A549 (cell line): ENCODE results near the gene CELF4. TPM values are rescaled to one million over a fixed set of nuclear protein-coding genes. Genes with fewer than 3 reads are reported as not detected.

Experiments used
- ATAC-seq, 2 experiments: fragments of 200-7000 bp in 1 of 2; fragments of >200 bp in 1 of 2; cut with Nextera tagmentation in 1 of 2; cut with Tn5 transposase in 1 of 2; 3 replicates each; pipeline versions ENCODE4 v1.8.0 to v1.9.1; 2018 to 2020; ENCODE audit warnings: mild to moderate bottlenecking in 1 of 2, moderate library complexity in 1 of 2
- CTCF ChIA-PET: fragments of 300-600 bp; sonication (Branson Sonifier 250); formaldehyde crosslinking; extraction: SDS; loops from one replicate; lab custom pipeline; 2021; ENCODE audit warnings: antibody characterized with exemption, inconsistent platforms; lab: Yijun Ruan, JAX
- POLR2A ChIA-PET: fragments of 350-600 bp; formaldehyde crosslinking; extraction: SDS; loops from one replicate; lab custom pipeline; 2021; ENCODE audit warnings: antibody characterized with exemption, inconsistent platforms; lab: Yijun Ruan, JAX
- DNase-seq, 2 experiments: peaks; one replicate each; pipeline versions ENCODE4 v3.0.0 to v3.0.0-alpha.2; 2011 to 2016; ENCODE audit warnings: low read depth in 1 of 2, low spot score in 1 of 2
- FAIRE-seq: peaks from 2 replicates; lab custom pipeline; 2011; peaks lifted over from hg19 to GRCh38; lab: Jason Lieb, UNC
- H3K27ac ChIP-seq, 2 experiments: fragments of >200 bp; sonication (Bioruptor Twin); formaldehyde crosslinking; 3 replicates each; pipeline ENCODE4 v1.5.1; 2016 to 2017
- H3K4me1 ChIP-seq: fragments of >200 bp; sonication (Bioruptor Twin); formaldehyde crosslinking; 3 replicates; pipeline ENCODE4 v1.6.1; 2016
- H3K4me2 ChIP-seq: fragments of >200 bp; sonication (Bioruptor Twin); formaldehyde crosslinking; 3 replicates; pipeline ENCODE4 v1.6.1; 2016
- H3K4me3 ChIP-seq: fragments of >200 bp; sonication (Bioruptor Twin); formaldehyde crosslinking; 3 replicates; pipeline ENCODE4 v1.5.1; 2016
- H3K9me3 ChIP-seq: fragments of >200 bp; sonication (Bioruptor Twin); formaldehyde crosslinking; 3 replicates; pipeline ENCODE4 v1.6.1; 2016
- CBX2 ChIP-seq: fragments of 200-600 bp; sonication (generic); IDR thresholded peaks from 2 replicates; pipeline ENCODE4 v1.6.1; 2016; ENCODE audit warnings: low read depth, mild to moderate bottlenecking, borderline replicate concordance
- CHD2 ChIP-seq: fragments of 150-350 bp; IDR thresholded peaks from 2 replicates; pipeline ENCODE4 v1.6.1; 2014; ENCODE audit warnings: low read length; ENCODE audit not compliant: partially characterized antibody
- CHD4 ChIP-seq: fragments of 200-600 bp; sonication (generic); IDR thresholded peaks from 2 replicates; pipeline ENCODE4 v1.6.1; 2016; ENCODE audit warnings: antibody characterized with exemption, mild to moderate bottlenecking, borderline replicate concordance
- EHMT2 ChIP-seq: fragments of 200-600 bp; sonication (generic); IDR thresholded peaks from 2 replicates; pipeline ENCODE4 v1.6.1; 2016; ENCODE audit warnings: antibody characterized with exemption, low read depth, mild to moderate bottlenecking, moderate library complexity
- GATA3 ChIP-seq: IDR thresholded peaks from 2 replicates; pipeline ENCODE4 v1.6.1; 2012; ENCODE audit warnings: borderline replicate concordance
- HDAC2 ChIP-seq: fragments of 200-600 bp; sonication (generic); IDR thresholded peaks from 2 replicates; pipeline ENCODE4 v1.6.1; 2016
- HOXB5 ChIP-seq: fragments of 250-450 bp; sonication (Bioruptor Pico); IDR thresholded peaks from 2 replicates; pipeline ENCODE4 v1.5.0; 2020; ENCODE audit warnings: mild to moderate bottlenecking, moderate library complexity
- KDM1A ChIP-seq: fragments of 200-600 bp; sonication (generic); IDR thresholded peaks from 2 replicates; pipeline ENCODE4 v1.6.1; 2016; ENCODE audit warnings: low read depth, mild to moderate bottlenecking
- KDM5A ChIP-seq: fragments of 200-600 bp; sonication (generic); IDR thresholded peaks from 2 replicates; pipeline ENCODE4 v1.6.1; 2016; ENCODE audit warnings: antibody characterized with exemption, mild to moderate bottlenecking
- MAFK ChIP-seq: fragments of 450-650 bp; IDR thresholded peaks from 2 replicates; pipeline ENCODE4 v1.6.1; 2014; ENCODE audit not compliant: partially characterized antibody
- MAZ ChIP-seq: fragments of 150-350 bp; IDR thresholded peaks from 2 replicates; pipeline ENCODE4 v1.6.1; 2014; ENCODE audit warnings: antibody characterized with exemption, low read depth, low read length, borderline replicate concordance
- NPAS2 ChIP-seq: fragments of 250-450 bp; sonication (Bioruptor Pico); IDR thresholded peaks from 2 replicates; pipeline ENCODE4 v1.8.0; 2022; ENCODE audit warnings: mild to moderate bottlenecking, moderate library complexity, borderline replicate concordance
- NR3C1 ChIP-seq: fragments of >200 bp; sonication (Bioruptor Twin); formaldehyde crosslinking; IDR thresholded peaks from 3 replicates; pipeline ENCODE4 v1.6.1; 2017
- PHF8 ChIP-seq: fragments of 200-600 bp; sonication (generic); IDR thresholded peaks from 2 replicates; pipeline ENCODE4 v1.6.1; 2016; ENCODE audit warnings: low read depth, mild to moderate bottlenecking, antibody characterized with exemption, moderate library complexity, borderline replicate concordance
- POLR2AphosphoS2 ChIP-seq: conservative IDR thresholded peaks from 2 replicates; pipeline ENCODE4 v1.6.1; 2012; ENCODE audit warnings: low read length, improper control_type of control experiment, inconsistent platforms
- RAD21 ChIP-seq, 2 experiments: fragments of >200 bp in 1 of 2; sonication (Bioruptor Twin) in 1 of 2; formaldehyde crosslinking in 1 of 2; IDR thresholded peaks in 1 of 2; conservative IDR thresholded peaks in 1 of 2; 2 replicates in 1 of 2; 3 replicates in 1 of 2; pipeline ENCODE4 v1.6.1; 2012 to 2018; ENCODE audit warnings: inconsistent platforms in 1 of 2
- RARB ChIP-seq: fragments of 250-450 bp; sonication (Bioruptor Pico); IDR thresholded peaks from 2 replicates; pipeline ENCODE4 v1.8.0; 2021; ENCODE audit warnings: mild to moderate bottlenecking, moderate library complexity
- RCOR1 ChIP-seq: fragments of 150-350 bp; IDR thresholded peaks from 2 replicates; pipeline ENCODE4 v1.6.1; 2014; ENCODE audit warnings: antibody characterized with exemption, low read length, low read depth
- SREBF2 ChIP-seq: fragments of 450-650 bp; IDR thresholded peaks from 2 replicates; pipeline ENCODE4 v1.6.1; 2014; ENCODE audit warnings: mild to moderate bottlenecking, moderate library complexity
- TFCP2L1 ChIP-seq: fragments of 250-450 bp; sonication (Bioruptor Pico); IDR thresholded peaks from 2 replicates; pipeline ENCODE4 v1.5.0; 2021; ENCODE audit warnings: mild to moderate bottlenecking
- ZFP36 ChIP-seq: fragments of 450-650 bp; IDR thresholded peaks from 2 replicates; pipeline ENCODE4 v1.6.1; 2014; ENCODE audit warnings: borderline replicate concordance; ENCODE audit not compliant: partially characterized antibody
- ZNF302 ChIP-seq: fragments of 250-450 bp; sonication (Bioruptor Pico); IDR thresholded peaks from 2 replicates; pipeline ENCODE4 v1.9.0; 2021; ENCODE audit warnings: inconsistent platforms, mild to moderate bottlenecking, moderate library complexity
- WGBS: methylation state at CpG from one replicate; pipeline ENCODE4 v1.1.6; 2017; ENCODE audit errors: missing lambda C conversion rate; 5-methylcytosine and 5-hydroxymethylcytosine counted together
- polyA plus RNA-seq, 4 experiments: library from polyadenylated mRNA; depleted of rRNA in 3 of 4; stranded (reverse); fragments of >200 nt; fragmentation: RNase III in 1 of 4; extraction: RNeasy Plus Mini Kit Qiagen cat#74134 plus additional on column Dnase treatment in 1 of 4; gene quantifications; 2 replicates in 3 of 4; 3 replicates in 1 of 4; pipeline ENCODE4 v1.2.3, GENCODE V29; 2011 to 2017
- TF ChIP-seq, protein P1 (sequence below): IDR thresholded peaks from 2 replicates; pipeline ENCODE4 v1.6.1; 2012
- TF ChIP-seq, protein P2 (sequence below): fragments of >200 bp; sonication (Bioruptor Twin); formaldehyde crosslinking; IDR thresholded peaks from 2 replicates; pipeline ENCODE4 v1.6.1; 2016
- TF ChIP-seq, protein P3 (sequence below): fragments of >200 bp; sonication (Bioruptor Twin); formaldehyde crosslinking; IDR thresholded peaks from 3 replicates; pipeline ENCODE4 v1.5.1; 2016

The CELF4 gene
- polyA plus RNA-seq, 2 of the 4 experiments (the other 2 are of a cell fraction), result 0.08 TPM; not detected in 1

DNA sequence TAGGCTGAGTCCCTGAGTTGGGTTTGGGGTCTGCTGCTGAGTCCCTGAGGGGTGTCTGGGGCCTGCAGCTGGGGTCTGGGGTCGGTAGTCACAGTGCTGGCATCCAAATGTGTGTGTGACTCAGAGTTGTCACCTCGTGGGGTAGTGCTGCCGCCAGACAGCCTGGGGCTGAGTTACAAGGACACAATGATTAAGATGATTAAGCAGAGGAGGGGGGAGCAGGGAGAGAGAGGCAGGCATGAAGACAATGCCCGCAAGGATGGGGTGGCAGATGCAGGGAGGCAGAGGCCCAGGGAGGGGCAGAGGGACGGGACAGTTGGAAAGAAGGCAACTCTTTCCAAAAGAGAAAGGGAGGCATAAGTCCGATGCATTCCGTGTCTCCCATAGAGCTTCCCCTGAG, 120.2 kb downstream of the CELF4 start:
- Histone ChIP-seq H3K4me3 (no peak overlapping the region), H3K4me1 (no peaks in the 10 kb centered on the region)
- WGBS, result 61% methylated on average over 6 of the region's 7 CpGs
- no peak for TF ChIP-seq NR3C1
- TF ChIP-seq, protein P1, sequence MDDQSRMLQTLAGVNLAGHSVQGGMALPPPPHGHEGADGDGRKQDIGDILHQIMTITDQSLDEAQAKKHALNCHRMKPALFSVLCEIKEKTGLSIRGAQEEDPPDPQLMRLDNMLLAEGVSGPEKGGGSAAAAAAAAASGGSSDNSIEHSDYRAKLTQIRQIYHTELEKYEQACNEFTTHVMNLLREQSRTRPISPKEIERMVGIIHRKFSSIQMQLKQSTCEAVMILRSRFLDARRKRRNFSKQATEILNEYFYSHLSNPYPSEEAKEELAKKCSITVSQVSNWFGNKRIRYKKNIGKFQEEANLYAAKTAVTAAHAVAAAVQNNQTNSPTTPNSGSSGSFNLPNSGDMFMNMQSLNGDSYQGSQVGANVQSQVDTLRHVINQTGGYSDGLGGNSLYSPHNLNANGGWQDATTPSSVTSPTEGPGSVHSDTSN, result no peak
- no peak for TF ChIP-seq KDM1A
- no peak for TF ChIP-seq PHF8
- no peak for TF ChIP-seq HOXB5 (CRISPR knock-in tag)
- TF ChIP-seq GATA3, result no peak
- TF ChIP-seq CBX2, result no peak
- no peak for TF ChIP-seq NPAS2 (CRISPR knock-in tag)
- no peak for TF ChIP-seq RARB (CRISPR knock-in tag)
- TF ChIP-seq, all 56 proteins: peak for 0
- DNase-seq (no peak), ATAC-seq (no peak), FAIRE-seq (no peak)
- ChIA-PET POLR2A (no interaction called here), CTCF (interaction anchor here (3.2 kb wide), 1 partner anchor 93 kb away, joined by 21 read pairs; no protein-coding TSS in a partner anchor)
- Histone ChIP-seq H3K27ac (no peak overlapping the region), H3K9me3 (no peaks in the 10 kb centered on the region), H3K4me2 (no peak overlapping the region)

DNA sequence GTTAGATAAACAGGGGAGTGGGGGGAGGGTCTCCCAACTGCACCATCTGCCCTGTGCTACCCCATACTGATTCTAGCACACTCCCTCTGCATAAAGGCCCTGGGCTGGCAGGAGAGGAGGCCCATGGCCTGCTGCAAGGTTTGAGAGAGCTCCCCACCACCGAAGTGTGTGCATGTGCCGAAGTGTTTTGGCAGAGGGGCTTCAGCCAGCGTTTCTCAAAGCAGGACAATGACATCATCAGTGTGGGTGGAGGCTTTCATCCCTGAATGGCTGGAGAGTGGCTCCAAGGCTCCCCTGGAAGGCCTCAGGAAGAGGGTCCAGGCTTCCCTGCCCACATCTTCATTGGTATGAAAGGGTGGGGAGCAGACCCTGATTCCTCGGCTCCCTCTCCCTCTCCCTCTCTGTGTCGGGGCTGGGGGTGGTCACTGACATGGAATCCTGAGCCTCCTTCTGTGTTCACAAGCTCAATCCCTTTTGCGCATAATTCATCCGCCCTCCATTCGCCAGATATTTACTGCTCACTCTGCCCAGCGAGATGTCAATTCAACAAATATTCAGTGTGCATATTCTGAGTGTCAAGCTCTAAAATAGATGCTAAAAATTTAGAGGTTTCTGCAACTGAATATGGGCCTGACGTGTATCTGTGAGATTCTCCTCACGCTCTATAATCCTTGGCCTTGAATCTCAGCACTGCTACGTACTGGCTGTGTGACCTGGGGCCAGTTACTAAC, 122.1 kb downstream of the CELF4 start:
- Histone ChIP-seq H3K4me1 (no peaks in the 10 kb centered on the region), H3K4me3 (no peak overlapping the region), H3K27ac (no peak overlapping the region), H3K9me3 (no peaks in the 10 kb centered on the region), H3K4me2 (no peak overlapping the region)
- ATAC-seq, result no peak
- POLR2A ChIA-PET, result no interaction called here
- TF ChIP-seq CHD4 (no peak), TFCP2L1 (no peak), SREBF2 (no peak), ZNF302 (CRISPR knock-in tag) (no peak), POLR2AphosphoS2 (no peak), EHMT2 (no peak), MAFK (no peak), HDAC2 (no peak)
- DNase-seq, result no peak
- CTCF ChIA-PET, result interaction anchor here (1.5 to 3.2 kb wide), 2 partner anchors 95 kb away, joined by 4 to 21 read pairs; no protein-coding TSS in a partner anchor
- 42% methylated on average over 11 of the region's 12 CpGs for WGBS
- FAIRE-seq, result no peak

DNA sequence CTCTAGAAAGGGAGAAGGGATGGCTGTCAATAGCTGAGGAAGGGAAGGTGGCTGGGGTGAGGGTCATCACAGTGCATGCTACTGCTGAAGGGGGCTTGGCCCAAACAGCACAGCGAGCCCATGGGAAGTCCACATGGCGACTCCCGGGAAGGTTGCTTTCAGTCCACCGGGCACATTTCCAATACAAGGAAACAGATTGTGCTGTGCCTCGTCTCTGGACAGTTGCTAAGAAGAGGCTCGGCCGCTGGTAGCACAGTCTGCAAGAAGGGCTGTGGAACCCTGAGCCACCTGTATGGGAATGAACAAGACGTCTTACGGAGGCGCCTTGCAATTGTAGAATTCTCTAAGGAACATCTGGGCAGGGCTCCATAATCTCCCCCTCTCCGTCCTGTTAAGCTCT, 123.1 kb downstream of the CELF4 start:
- ATAC-seq (no peak), FAIRE-seq (no peak), DNase-seq (no peak)
- no peaks in the 10 kb centered on the region for H3K4me1 ChIP-seq
- CTCF ChIA-PET, result interaction anchor here (1.5 to 1.9 kb wide), 2 partner anchors 18 to 96 kb away, joined by 4 read pairs; no protein-coding TSS in a partner anchor
- no peaks in the 10 kb centered on the region for H3K9me3 ChIP-seq
- TF ChIP-seq KDM5A, result no peak
- TF ChIP-seq MAZ, result no peak
- no peak for TF ChIP-seq ZFP36
- TF ChIP-seq, protein P2, sequence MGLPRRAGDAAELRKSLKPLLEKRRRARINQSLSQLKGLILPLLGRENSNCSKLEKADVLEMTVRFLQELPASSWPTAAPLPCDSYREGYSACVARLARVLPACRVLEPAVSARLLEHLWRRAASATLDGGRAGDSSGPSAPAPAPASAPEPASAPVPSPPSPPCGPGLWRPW, result no peak
- TF ChIP-seq TFCP2L1, result no peak
- TF ChIP-seq GATA3, result no peak
- TF ChIP-seq, protein P3, sequence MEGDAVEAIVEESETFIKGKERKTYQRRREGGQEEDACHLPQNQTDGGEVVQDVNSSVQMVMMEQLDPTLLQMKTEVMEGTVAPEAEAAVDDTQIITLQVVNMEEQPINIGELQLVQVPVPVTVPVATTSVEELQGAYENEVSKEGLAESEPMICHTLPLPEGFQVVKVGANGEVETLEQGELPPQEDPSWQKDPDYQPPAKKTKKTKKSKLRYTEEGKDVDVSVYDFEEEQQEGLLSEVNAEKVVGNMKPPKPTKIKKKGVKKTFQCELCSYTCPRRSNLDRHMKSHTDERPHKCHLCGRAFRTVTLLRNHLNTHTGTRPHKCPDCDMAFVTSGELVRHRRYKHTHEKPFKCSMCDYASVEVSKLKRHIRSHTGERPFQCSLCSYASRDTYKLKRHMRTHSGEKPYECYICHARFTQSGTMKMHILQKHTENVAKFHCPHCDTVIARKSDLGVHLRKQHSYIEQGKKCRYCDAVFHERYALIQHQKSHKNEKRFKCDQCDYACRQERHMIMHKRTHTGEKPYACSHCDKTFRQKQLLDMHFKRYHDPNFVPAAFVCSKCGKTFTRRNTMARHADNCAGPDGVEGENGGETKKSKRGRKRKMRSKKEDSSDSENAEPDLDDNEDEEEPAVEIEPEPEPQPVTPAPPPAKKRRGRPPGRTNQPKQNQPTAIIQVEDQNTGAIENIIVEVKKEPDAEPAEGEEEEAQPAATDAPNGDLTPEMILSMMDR, result no peak
- no peak for TF ChIP-seq RCOR1
- no peak for TF ChIP-seq RAD21 (conservative IDR thresholded peaks at IDR 0.05 in 1 of 2, IDR thresholded peaks at IDR 0.05 in 1 of 2)
- no peak for TF ChIP-seq CHD2
- POLR2A ChIA-PET, result no interaction called here
- no peak overlapping the region for H3K4me2 ChIP-seq
- WGBS, result 45% methylated on average over 10 of the region's 11 CpGs
- no peak overlapping the region for H3K27ac ChIP-seq
- no peak overlapping the region for H3K4me3 ChIP-seq
